ENCODE results near the gene GLUL.

GLUL gene

GRCh38 chr1:182351790-182352364, 39.7 kb downstream of the GLUL start:
- H3K36me3 ChIP-seq (ENCODE audit: control insufficient read depth in 2 of 2, insufficient read depth in 1 of 2, low read length in 2 of 2) = no peaks in the 10 kb centered on the region
- no peak for TF ChIP-seq ZFP41 (tag by site-specific recombination; IDR thresholded peaks at IDR 0.05; ENCODE audit: borderline replicate concordance)
- H3K9me3 ChIP-seq (ENCODE audit: control insufficient read depth, insufficient read depth, low read depth, low read length) = no peaks in the 10 kb centered on the region
- ChIA-PET CTCF (interaction anchor here (0.6 kb wide), 1 partner anchor 71 kb away, joined by 3 read pairs; no protein-coding TSS in a partner anchor), POLR2A (no interaction called here)
- no peak overlapping the region for H3K27ac ChIP-seq (ENCODE audit: extremely low read depth, low read depth, low read length)
- H3K4me1 ChIP-seq (ENCODE audit: control insufficient read depth, insufficient read depth, low read length) = no peaks in the 10 kb centered on the region
- H3K4me3 ChIP-seq (ENCODE audit: low read depth, low read length) = no peak overlapping the region

GRCh38 chr1:182350839-182351238, 40.8 kb downstream of the GLUL start:
- Histone ChIP-seq H3K4me3 (ENCODE audit: low read depth, low read length) (no peak overlapping the region), H3K27ac (ENCODE audit: extremely low read depth, low read depth, low read length) (no peak overlapping the region), H3K36me3 (ENCODE audit: control insufficient read depth in 2 of 2, insufficient read depth in 1 of 2, low read length in 2 of 2) (no peaks in the 10 kb centered on the region), H3K4me1 (ENCODE audit: control insufficient read depth, insufficient read depth, low read length) (no peaks in the 10 kb centered on the region), H3K9me3 (ENCODE audit: control insufficient read depth, insufficient read depth, low read depth, low read length) (no peaks in the 10 kb centered on the region)
- ChIA-PET POLR2A (no interaction called here), CTCF (interaction anchor here (0.6 kb wide), 1 partner anchor 70 kb away, joined by 3 read pairs; no protein-coding TSS in a partner anchor)
- TF ChIP-seq RBAK (tag by site-specific recombination; IDR thresholded peaks at IDR 0.05) (no peak), ZNF121 (tag by site-specific recombination; IDR thresholded peaks at IDR 0.05) (no peak), ZNF629 (tag by site-specific recombination; IDR thresholded peaks at IDR 0.05) (no peak), ZNF433 (tag by site-specific recombination; IDR thresholded peaks at IDR 0.05; ENCODE audit: low read depth) (no peak), ZBTB1 (tag by site-specific recombination; IDR thresholded peaks at IDR 0.05) (no peak), ZNF48 (tag by site-specific recombination; IDR thresholded peaks at IDR 0.05) (no peak), ZNF416 (tag by site-specific recombination; IDR thresholded peaks at IDR 0.05) (no peak), ZNF221 (tag by site-specific recombination; IDR thresholded peaks at IDR 0.05; ENCODE audit: borderline replicate concordance) (no peak), ZNF777 (tag by site-specific recombination; IDR thresholded peaks at IDR 0.05; ENCODE audit: borderline replicate concordance) (no peak), PRDM10 (tag by site-specific recombination; IDR thresholded peaks at IDR 0.05) (no peak), ZNF362 (tag by site-specific recombination; IDR thresholded peaks at IDR 0.05) (no peak)

GRCh38 chr1:182348961-182349747, 42.4 kb downstream of the GLUL start:
- TF ChIP-seq ZNF768 (tag by site-specific recombination; IDR thresholded peaks at IDR 0.05) (no peak), ZNF610 (tag by site-specific recombination; IDR thresholded peaks at IDR 0.05; ENCODE audit: borderline replicate concordance) (no peak), MYNN (tag by site-specific recombination; IDR thresholded peaks at IDR 0.05; ENCODE audit: borderline replicate concordance) (no peak), ZNF692 (tag by site-specific recombination; IDR thresholded peaks at IDR 0.05) (0 out of 2 replicates have a peak, but pooled peaks have one; percentile 47)
- Histone ChIP-seq H3K9me3 (ENCODE audit: control insufficient read depth, insufficient read depth, low read depth, low read length) (no peaks in the 10 kb centered on the region), H3K27ac (ENCODE audit: extremely low read depth, low read depth, low read length) (no peak overlapping the region), H3K36me3 (ENCODE audit: control insufficient read depth in 2 of 2, insufficient read depth in 1 of 2, low read length in 2 of 2) (no peaks in the 10 kb centered on the region), H3K4me1 (ENCODE audit: control insufficient read depth, insufficient read depth, low read length) (no peaks in the 10 kb centered on the region), H3K4me3 (ENCODE audit: low read depth, low read length) (no peak overlapping the region)
- POLR2A ChIA-PET = no interaction called here
- CTCF ChIA-PET = interaction anchor here (0.7 to 1.2 kb wide), 2 partner anchors 34 to 48 kb away, joined by 3 to 5 read pairs; no protein-coding TSS in a partner anchor

All from HEK293 (cell line).